GM18517 (cell line): Measurements from ENCODE around the gene MSANTD4.
"Not testable (repeated sequence)": the region's sequence is repeated elsewhere in the genome, so short reads cannot be mapped to it uniquely, and the experiment has no call there.

Experiments
- ATAC-seq: cut with Tn5 transposase; IDR thresholded peaks from one replicate; pipeline ENCODE4 v1.9.1; 2021; ENCODE audit warnings: mild to moderate bottlenecking, moderate library complexity; ENCODE audit not compliant: unreplicated experiment

MSANTD4 gene

GRCh38 chr11:106021967-106022794 is at the start of gene MSANTD4:
Gene MSANTD4 (minus strand): TSS chr11:106022240. CDS start chr11:106010917, 11,323 bp downstream.
- ATAC-seq, result peak; percentile 98

GRCh38 chr11:106070606-106071005 is 48.6 kb upstream of the MSANTD4 start:
- ATAC-seq, result no peak

GRCh38 chr11:106063009-106063408 is 41.0 kb upstream of the MSANTD4 start:
- peak; percentile 65 for ATAC-seq

- ATAC-seq, result no peak
Measured at GRCh38 chr11:106061954-106062949, 40.2 kb upstream of the MSANTD4 start.

GRCh38 chr11:106061249-106061784 is 39.3 kb upstream of the MSANTD4 start:
- no peak for ATAC-seq

GRCh38 chr11:106059617-106060016 is 37.6 kb upstream of the MSANTD4 start:
- no peak for ATAC-seq

- ATAC-seq, result not testable (repeated sequence)
Measured at GRCh38 chr11:106058377-106058776, 36.3 kb upstream of the MSANTD4 start.

- ATAC-seq, result no peak
Measured at GRCh38 chr11:106051103-106051502, 29.1 kb upstream of the MSANTD4 start.

GRCh38 chr11:106049727-106050476 is 27.9 kb upstream of the MSANTD4 start:
- ATAC-seq, result no peak

GRCh38 chr11:106047631-106048030 is 25.6 kb upstream of the MSANTD4 start:
- ATAC-seq, result no peak

GRCh38 chr11:106043540-106043939 is 21.5 kb upstream of the MSANTD4 start:
- ATAC-seq, result no peak

- no peak for ATAC-seq
Measured at GRCh38 chr11:106032861-106033260, 10.8 kb upstream of the MSANTD4 start.

GRCh38 chr11:106031936-106032335 is 9.9 kb upstream of the MSANTD4 start:
- no peak for ATAC-seq

GRCh38 chr11:106031202-106031810 is 9.3 kb upstream of the MSANTD4 start:
- no peak for ATAC-seq

GRCh38 chr11:106030609-106031008 is 8.6 kb upstream of the MSANTD4 start:
- no peak for ATAC-seq

GRCh38 chr11:106022795-106023275 is 795 bp upstream of the MSANTD4 start:
- no peak for ATAC-seq

- peak; percentile 2 for ATAC-seq
Measured at GRCh38 chr11:106021181-106021966, 666 bp downstream of the MSANTD4 start.

- ATAC-seq, result no peak
Measured at GRCh38 chr11:106017093-106017492, 4.9 kb downstream of the MSANTD4 start.

GRCh38 chr11:106015066-106015465 is 7.0 kb downstream of the MSANTD4 start:
- ATAC-seq, result no peak
